ENCODE results near the gene DOLPP1. TPM values are rescaled to one million over a fixed set of nuclear protein-coding genes. Genes with fewer than 3 reads are reported as not detected.
A peak's percentile ranks its signal among the peaks of the same experiment; 100 is the strongest.

Gene DOLPP1
- total and polyA plus RNA-seq, 2 donors from 2014 or later = 9.1 to 12.1 TPM

- Histone ChIP-seq H3K4me3 (ENCODE audit: low read length in 3 of 3) (no peak overlapping the region), H3K27ac (ENCODE audit: low read depth in 2 of 2, low read length in 2 of 2) (peak overlapping the region; percentile 99 to 100), H3K9ac (ENCODE audit: low read length in 3 of 3) (peak overlapping the region in 2 of 3 donors; percentile 61 to 100), H3K4me1 (ENCODE audit: control insufficient read depth in 2 of 3, insufficient read depth in 2 of 3, low read depth in 1 of 3, low read length in 3 of 3) (peaks cover 11 to 57% (median 54%) of the 10 kb centered on the region in 3 donors), H3K9me3 (ENCODE audit: control insufficient read depth in 2 of 3, insufficient read depth in 1 of 3, low read length in 3 of 3) (no peaks in the 10 kb centered on the region), H3K36me3 (ENCODE audit: control insufficient read depth in 2 of 3, insufficient read depth in 3 of 3, low read length in 3 of 3) (peaks cover under 1 to 16% (median 5%) of the 10 kb centered on the region in 3 donors), H3K27me3 (ENCODE audit: control insufficient read depth, insufficient read depth, low read length) (no peaks in the 10 kb centered on the region)
- intact Hi-C loops (cut with DNase I) = loop anchor here (5.0 kb wide), 1 partner anchor 479 kb away; no protein-coding TSS in a partner anchor
- TF ChIP-seq CTCF (IDR thresholded peaks at IDR 0.05; ENCODE audit: borderline replicate concordance, extremely low read depth, insufficient read depth) = no peak
- peak in 4 of 5 donors; percentile 11 to 91 (median 58) for DNase-seq
- FAIRE-seq = no peak
Measured at GRCh38 chr9:129138476-129139232, 57.7 kb downstream of the DOLPP1 start.

GRCh38 chr9:129139233-129139992 lies 58.5 kb downstream of the DOLPP1 start:
- FAIRE-seq = peak; percentile 57
- DNase-seq = peak; percentile 86 to 96 (median 91)
- Histone ChIP-seq H3K9ac (ENCODE audit: low read length in 3 of 3) (peak overlapping the region in 2 of 3 donors; percentile 61 to 100), H3K4me1 (ENCODE audit: control insufficient read depth in 2 of 3, insufficient read depth in 2 of 3, low read depth in 1 of 3, low read length in 3 of 3) (peaks cover 11 to 61% (median 59%) of the 10 kb centered on the region in 3 donors), H3K4me3 (ENCODE audit: low read length in 3 of 3) (peak overlapping the region; percentile 22 to 65 (median 30)), H3K36me3 (ENCODE audit: control insufficient read depth in 2 of 3, insufficient read depth in 3 of 3, low read length in 3 of 3) (peaks cover 0 to 13% (median 3%) of the 10 kb centered on the region in 3 donors), H3K27ac (ENCODE audit: low read depth in 2 of 2, low read length in 2 of 2) (peak overlapping the region; percentile 99 to 100), H3K27me3 (ENCODE audit: control insufficient read depth, insufficient read depth, low read length) (no peaks in the 10 kb centered on the region), H3K9me3 (ENCODE audit: control insufficient read depth in 2 of 3, insufficient read depth in 1 of 3, low read length in 3 of 3) (no peaks in the 10 kb centered on the region)
- intact Hi-C loops (cut with DNase I) = loop anchor here (5.0 kb wide), 1 partner anchor 478 kb away; no protein-coding TSS in a partner anchor
- TF ChIP-seq CTCF (IDR thresholded peaks at IDR 0.05; ENCODE audit: borderline replicate concordance, extremely low read depth, insufficient read depth) = peak; percentile 90

GRCh38 chr9:129139993-129140396 lies 59.1 kb downstream of the DOLPP1 start:
- Histone ChIP-seq H3K9me3 (ENCODE audit: control insufficient read depth in 2 of 3, insufficient read depth in 1 of 3, low read length in 3 of 3) (no peaks in the 10 kb centered on the region), H3K36me3 (ENCODE audit: control insufficient read depth in 2 of 3, insufficient read depth in 3 of 3, low read length in 3 of 3) (peaks cover 0 to 7% (median 3%) of the 10 kb centered on the region in 3 donors), H3K9ac (ENCODE audit: low read length in 3 of 3) (peak overlapping the region; percentile 54 to 100 (median 99)), H3K4me3 (ENCODE audit: low read length in 3 of 3) (peak overlapping the region; percentile 42 to 65 (median 59)), H3K4me1 (ENCODE audit: control insufficient read depth in 2 of 3, insufficient read depth in 2 of 3, low read depth in 1 of 3, low read length in 3 of 3) (peaks cover 11 to 61% (median 59%) of the 10 kb centered on the region in 3 donors), H3K27me3 (ENCODE audit: control insufficient read depth, insufficient read depth, low read length) (no peaks in the 10 kb centered on the region), H3K27ac (ENCODE audit: low read depth in 2 of 2, low read length in 2 of 2) (peak overlapping the region; percentile 99 to 100)
- intact Hi-C loops (cut with DNase I) = loop anchor here (5.0 kb wide), 1 partner anchor 477 kb away; no protein-coding TSS in a partner anchor
- FAIRE-seq (no peak), DNase-seq (peak; percentile 95 to 99 (median 97))
- TF ChIP-seq CTCF (IDR thresholded peaks at IDR 0.05; ENCODE audit: borderline replicate concordance, extremely low read depth, insufficient read depth) = no peak

Other genes with a start within 250 kb of the DOLPP1 start
- 5.1 TPM for gene KYAT1, start 199.2 kb upstream of the DOLPP1 start, total RNA-seq
- 17.0 TPM for gene KYAT1, start 199.2 kb upstream of the DOLPP1 start, polyA plus RNA-seq (ENCODE audit: insufficient read depth, low read depth, low replicate concordance)
- gene LRRC8A, start 199.0 kb upstream of the DOLPP1 start, total RNA-seq = 37.4 TPM
- gene LRRC8A, start 199.0 kb upstream of the DOLPP1 start, polyA plus RNA-seq (ENCODE audit: insufficient read depth, low read depth, low replicate concordance) = 18.5 TPM
- 59.0 TPM for gene PHYHD1, start 160.1 kb upstream of the DOLPP1 start, total RNA-seq
- gene PHYHD1, start 160.1 kb upstream of the DOLPP1 start, polyA plus RNA-seq (ENCODE audit: insufficient read depth, low read depth, low replicate concordance) = 122 TPM
- gene DOLK, start 133.5 kb upstream of the DOLPP1 start, total RNA-seq = 13.9 TPM
- 17.0 TPM for gene DOLK, start 133.5 kb upstream of the DOLPP1 start, polyA plus RNA-seq (ENCODE audit: insufficient read depth, low read depth, low replicate concordance)
- 27.9 TPM for gene NUP188, start 133.4 kb upstream of the DOLPP1 start, total RNA-seq
- 6.4 TPM for gene NUP188, start 133.4 kb upstream of the DOLPP1 start, polyA plus RNA-seq (ENCODE audit: insufficient read depth, low read depth, low replicate concordance)
- gene SH3GLB2, start 52.8 kb upstream of the DOLPP1 start, total RNA-seq = 128 TPM
- gene SH3GLB2, start 52.8 kb upstream of the DOLPP1 start, polyA plus RNA-seq (ENCODE audit: insufficient read depth, low read depth, low replicate concordance) = 118 TPM
- 29.9 TPM for gene MIGA2, start 44.5 kb upstream of the DOLPP1 start, total RNA-seq
- 26.1 TPM for gene MIGA2, start 44.5 kb upstream of the DOLPP1 start, polyA plus RNA-seq (ENCODE audit: insufficient read depth, low read depth, low replicate concordance)
- gene CRAT, start 29.7 kb downstream of the DOLPP1 start, total RNA-seq = 32.3 TPM
- gene CRAT, start 29.7 kb downstream of the DOLPP1 start, polyA plus RNA-seq (ENCODE audit: insufficient read depth, low read depth, low replicate concordance) = 76.8 TPM
- 164 TPM for gene PTPA, start 30.3 kb downstream of the DOLPP1 start, total RNA-seq
- 161 TPM for gene PTPA, start 30.3 kb downstream of the DOLPP1 start, polyA plus RNA-seq (ENCODE audit: insufficient read depth, low read depth, low replicate concordance)
- 46.9 TPM for gene IER5L, start 97.2 kb downstream of the DOLPP1 start, total RNA-seq
- 18.0 TPM for gene IER5L, start 97.2 kb downstream of the DOLPP1 start, polyA plus RNA-seq (ENCODE audit: insufficient read depth, low read depth, low replicate concordance)

All from kidney (tissue), 14 donors.